ENCODE data around the gene RPS19.
"Not testable (repeated sequence)": the region's sequence is repeated elsewhere in the genome, so short reads cannot be mapped to it uniquely, and the experiment has no call there.

The RPS19 gene

DNA sequence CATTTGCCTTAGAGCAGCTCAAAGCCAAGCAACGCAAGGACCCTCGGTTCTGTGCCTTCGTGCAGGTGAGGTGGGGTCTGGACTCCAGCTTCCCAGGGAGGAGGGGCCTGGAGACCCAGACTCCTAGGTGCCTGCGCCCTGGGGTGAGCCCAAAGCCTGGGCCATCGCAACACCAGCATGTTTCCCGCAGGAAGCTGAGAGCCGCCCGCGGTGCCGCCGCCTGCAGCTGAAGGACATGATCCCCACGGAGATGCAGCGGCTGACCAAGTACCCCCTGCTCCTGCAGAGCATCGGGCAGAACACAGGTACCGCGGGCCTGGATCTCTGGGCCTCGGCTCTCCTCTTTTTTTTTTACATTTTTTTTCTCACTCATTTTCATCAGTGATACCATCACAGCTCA is 42.5 kb downstream of the RPS19 start:
- DNase-seq, result no peak

DNA sequence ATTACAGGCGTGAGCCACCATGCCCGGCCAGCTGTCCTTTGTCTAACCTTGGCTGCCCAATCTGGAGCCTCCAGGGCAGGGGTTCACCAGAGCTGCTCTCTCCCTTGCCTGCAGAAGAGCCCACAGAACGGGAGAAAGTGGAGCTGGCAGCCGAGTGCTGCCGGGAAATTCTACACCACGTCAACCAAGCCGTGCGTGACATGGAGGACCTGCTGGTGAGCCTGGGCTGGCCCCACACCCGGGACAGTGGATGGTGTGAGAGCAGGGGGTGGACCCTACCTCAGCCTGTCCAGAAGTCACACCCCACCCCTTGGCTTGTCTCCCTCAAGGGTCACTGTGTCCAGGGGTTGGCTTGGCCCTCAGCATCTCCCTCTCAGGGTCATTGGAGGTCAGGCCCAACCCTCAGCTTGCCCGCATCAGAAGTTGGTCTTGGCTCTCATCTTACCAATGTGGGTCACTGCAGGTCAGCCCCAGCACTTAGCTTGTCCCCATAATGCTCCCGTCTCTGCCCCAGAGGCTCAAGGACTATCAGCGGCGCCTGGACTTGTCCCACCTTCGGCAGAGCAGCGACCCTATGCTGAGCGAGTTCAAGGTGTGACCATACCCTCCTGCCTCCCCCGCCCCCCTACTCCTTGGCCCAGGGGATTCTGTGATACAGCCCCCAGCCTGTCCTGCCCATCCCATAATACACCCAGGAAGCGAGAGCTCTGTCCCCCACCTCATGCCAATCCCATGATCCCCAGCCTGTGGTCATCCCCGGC is 43.3 kb downstream of the RPS19 start:
- DNase-seq, result peak; percentile 11

DNA sequence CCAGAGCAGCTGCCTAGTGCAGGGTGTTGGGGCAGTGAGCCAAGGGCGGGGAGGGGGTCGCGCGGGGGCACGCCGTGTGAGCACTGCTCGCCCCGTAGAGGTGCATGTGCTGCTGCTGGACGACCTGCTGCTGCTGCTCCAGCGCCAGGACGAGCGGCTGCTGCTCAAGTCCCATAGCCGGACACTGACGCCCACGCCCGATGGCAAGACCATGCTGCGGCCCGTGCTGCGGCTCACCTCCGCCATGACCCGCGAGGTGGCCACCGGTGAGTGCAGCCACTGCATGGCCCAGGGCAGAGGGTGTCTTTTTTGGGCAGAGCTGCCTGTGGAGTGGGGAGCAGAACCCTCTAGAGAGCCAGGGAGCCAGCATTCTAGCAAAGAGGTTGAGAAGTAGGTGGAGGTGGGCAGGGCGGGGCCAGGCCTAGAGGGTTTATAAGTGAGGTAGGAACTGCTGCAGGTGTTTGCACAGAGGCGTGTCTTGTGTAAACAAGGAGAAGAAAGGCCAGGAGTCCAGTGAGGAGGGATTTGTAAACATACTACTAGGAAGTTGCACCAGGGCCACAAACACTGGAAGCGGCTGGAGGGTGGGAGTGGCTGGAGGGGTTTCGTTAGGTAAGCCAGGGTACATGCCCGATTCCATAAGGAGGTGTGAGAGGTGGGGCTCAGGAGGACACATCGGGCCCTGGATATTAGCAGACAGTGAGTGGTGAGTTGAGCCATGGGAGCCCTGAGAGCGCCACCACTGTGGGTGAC is 44.2 kb downstream of the RPS19 start:
- DNase-seq, result peak; percentile 97

DNA sequence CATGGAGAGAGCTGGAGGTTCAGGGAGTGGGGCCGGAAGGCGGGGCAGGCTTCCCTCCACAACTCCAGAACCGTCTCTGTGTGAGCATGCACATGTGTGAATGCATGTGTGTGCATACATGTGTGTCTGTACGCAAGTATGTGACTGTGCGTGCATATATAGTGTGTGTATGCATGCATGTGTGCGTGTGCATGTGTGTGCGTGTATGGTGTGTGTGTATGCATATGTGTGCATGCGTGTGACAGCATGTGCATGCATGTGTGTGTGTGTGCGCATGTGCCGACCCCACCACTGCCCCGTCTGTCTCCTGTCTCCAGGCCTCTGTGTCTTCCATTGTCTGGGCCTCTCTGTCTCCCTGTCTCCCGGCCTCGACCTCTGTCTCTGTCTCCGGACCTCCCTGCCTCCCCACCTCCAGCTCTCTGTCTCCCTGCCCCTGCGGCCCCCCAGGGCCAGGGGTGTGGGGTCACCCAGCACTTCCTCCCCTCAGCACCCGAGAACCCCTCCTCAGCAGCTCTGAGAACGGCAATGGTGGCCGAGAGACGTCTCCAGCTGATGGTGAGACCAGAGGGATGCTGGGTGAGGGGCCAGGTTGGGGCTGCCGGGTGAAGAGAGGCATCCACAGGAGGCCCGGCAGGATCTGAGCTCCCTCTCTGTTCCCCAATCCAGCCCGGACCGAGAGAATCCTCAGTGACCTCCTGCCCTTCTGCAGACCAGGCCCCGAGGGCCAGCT is 45.4 kb downstream of the RPS19 start:
- no peak for DNase-seq

DNA sequence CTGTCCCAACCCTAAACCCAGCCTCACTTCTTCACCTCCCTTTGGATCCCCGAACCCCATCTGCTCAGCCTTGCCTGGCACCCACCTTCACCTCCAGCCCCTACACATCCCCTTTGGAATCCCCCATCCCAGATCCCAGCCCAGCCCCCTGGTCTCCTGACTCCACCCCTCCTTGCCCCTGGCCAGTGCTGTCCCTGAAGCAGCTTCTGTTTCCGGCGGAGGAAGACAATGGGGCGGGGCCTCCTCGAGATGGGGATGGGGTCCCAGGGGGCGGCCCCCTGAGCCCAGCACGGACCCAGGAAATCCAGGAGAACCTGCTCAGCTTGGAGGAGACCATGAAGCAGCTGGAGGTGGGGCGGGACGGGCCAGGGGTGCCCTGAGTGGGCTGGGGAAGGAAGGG is 46.2 kb downstream of the RPS19 start:
- DNase-seq, result no peak

DNA sequence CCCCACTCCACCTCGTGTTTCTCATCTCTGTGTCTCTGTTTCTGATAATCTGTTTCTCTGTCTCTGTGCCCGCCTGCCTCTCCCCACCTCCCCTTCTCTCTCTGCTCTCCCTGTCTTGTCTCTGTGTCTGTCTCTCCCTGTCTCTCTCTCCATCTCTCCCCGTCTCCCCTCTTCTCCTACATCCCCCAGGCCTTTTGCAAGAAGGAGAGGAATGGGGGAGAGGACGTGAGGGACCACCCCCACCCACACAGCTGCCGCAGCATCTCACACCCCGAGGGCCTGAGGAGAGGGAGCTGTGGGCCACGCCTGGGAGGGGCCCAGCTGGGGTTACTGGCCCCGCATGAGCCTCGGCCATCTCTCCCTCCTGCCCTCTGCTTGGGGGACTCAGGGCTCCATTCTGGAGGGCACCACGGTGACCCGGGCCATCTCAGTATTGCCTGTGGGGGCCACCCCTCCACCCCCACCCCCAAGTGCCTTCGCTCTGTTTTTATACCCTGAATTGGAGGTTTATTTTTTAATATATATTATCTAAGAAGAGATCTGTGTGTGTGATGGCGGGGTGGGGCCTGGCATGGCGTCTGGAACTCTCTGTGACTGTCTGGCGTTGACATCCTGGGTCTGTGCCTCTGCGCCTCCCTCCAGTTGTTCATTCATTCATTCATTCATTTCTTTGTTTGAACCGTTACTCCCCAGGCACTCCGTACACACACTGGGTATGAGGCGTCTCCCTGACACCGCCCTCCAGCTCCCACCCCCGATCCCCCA is 47.0 kb downstream of the RPS19 start:
- DNase-seq, result no peak

DNA sequence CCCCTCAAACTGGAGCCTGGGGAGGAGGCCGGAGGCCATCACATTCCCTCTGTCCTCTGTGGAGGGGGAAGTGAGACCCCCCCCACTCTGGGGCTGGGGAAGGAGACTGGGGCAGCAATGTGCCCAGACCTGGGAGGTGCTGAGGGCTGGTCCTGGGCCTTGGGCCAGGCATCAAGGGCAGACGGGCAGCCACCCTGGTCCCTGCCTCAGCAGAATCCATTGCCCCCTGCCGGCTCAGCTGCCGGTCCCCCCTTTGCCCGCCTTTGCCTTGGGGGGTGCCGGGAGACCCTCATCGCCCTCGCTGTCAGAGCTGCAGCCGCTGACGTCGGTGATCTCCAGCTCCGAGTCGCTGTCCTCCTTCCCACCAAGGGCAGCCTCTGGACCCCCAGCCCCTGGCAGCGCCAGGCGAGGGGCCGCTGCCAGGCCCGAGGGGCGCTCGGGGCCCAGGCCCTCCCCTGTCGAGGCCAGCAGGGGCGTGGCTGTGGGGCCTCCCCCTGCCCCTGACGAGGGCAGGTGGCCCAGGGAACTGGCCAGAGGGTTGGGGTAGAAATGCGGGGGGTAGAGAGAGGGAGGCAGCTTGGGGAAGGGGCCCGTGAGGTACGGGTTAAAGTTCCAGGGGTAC is 48.0 kb downstream of the RPS19 start:
- DNase-seq, result no peak

DNA sequence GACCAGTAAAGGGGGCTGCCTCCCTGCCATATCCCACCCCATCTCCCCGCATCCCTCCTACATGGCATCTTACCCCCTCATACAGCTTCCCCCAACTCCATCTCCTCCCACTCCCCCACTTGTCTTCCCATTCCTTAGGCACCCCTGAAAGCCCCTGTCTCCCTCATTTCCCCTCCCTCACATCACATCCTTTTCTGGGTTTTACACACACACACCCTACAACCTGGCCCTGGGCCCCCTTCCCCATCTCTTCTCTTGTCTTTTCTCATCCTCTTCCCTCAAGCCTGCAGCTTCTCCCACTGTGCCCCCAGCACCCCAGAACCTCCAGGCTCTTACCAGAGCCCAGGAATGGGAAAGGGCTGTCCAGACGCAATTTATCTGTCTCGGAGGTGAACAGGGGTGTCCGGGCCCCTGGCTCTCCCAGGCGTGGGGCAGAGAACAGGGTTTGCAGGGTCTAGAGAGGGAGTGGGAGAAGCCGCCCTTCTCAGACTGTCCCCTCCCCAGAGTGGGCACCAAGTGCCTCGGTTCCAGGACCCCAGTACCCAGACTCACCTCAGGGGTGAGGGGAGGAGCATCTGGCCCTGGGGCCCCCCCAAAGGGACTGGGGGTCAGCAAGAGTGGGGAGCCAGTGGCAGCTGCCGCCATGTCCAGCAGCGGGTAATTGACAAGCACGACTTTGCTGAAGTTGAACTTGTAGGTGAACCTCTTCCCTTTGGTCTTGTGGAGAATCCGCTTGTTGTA is 48.8 kb downstream of the RPS19 start:
- no peak for DNase-seq

DNA sequence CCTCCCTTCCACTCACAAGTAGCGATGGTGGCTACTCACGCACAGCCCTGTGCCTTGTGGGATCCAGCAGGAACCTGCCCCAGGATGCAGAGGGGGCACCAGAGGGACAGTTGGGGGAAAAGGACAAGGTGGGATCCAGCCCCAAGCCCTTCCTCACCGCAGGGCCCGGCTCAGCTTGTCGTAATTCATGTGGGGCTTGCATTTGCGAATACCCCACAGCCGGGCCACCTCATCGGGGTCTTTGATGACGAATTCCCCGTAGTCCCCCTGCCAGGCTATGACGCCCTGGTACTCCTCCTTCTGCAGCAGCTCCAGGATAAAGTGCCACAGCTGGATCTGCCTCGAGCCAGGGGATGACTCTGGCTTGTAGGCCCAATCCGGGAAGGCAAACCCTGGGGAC is 49.7 kb downstream of the RPS19 start:
- no peak for DNase-seq

DNA sequence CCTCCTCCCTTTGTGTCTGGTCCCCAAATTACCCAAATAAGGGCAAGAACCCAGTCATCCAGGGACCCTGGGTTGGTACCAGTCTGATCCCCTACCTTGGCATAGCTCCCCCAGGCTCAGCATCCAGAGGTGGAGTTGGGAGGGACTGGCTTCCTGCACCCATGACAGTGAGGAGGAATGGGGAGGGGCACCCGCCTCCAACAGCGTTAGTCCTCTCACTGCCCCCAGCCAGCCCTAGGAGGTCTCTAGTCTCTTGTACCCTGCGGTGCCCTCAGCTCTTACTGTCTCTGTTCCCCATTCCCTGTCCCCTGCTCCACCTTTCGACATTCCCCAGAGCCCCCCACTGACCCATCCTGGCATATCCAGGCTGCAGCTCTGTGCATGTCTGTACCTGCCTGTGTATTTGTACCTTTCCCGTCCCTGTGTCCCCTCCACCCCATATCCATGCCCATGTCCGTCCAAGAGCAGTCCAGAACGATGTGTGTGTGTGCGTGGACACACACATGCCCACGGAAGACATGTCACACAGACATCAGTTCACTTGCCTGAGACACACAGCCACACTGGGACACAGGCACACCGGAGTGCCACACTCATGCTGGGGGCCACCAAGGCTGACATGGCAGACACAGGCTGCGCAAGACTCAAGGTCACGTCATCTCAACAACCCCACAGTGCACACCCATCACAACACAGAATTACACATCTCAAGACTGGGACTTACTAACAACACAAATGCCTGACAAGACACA is 50.4 kb downstream of the RPS19 start:
- no peak for DNase-seq

DNA sequence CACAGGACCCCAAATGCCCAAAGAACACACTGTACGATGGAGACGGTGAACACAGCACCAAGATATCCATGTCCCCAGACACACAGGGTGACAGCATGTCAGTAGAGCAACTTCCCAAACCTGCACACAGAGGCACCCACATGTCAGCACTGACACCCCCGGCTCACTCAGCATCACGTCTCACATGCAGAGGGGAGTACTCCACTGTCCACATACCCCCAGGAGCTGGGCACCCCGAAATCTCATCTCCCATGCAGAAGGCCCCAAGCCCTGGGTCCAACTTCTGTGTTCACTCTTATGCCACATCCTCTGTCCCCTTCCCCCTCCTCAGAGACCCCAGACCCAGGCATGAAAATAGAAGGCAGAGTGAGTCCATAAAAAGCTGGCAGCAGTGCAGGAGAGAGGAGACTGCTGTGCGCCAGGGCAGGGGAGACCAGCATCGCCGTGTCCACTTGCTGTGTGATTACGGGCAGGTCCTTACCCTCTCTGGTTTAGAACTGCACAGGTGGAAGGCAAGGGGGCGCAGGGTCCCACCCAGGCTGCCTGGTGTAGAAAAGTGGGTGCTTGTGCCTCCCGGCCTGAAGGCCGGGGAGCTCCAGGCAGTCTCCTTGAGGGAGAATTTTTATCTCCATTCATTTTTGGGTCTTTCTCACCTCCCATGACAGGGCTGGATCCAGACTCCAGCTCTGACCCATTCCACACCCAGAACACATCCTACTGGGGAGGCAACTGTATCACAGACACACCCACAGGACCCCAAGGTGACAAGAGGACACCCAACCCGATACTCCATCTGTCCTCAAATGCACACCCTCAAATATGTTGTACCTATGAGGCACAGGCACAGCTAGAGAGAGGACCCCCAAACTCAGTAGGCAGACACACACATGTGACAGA is 51.2 kb downstream of the RPS19 start:
- DNase-seq, result no peak

DNA sequence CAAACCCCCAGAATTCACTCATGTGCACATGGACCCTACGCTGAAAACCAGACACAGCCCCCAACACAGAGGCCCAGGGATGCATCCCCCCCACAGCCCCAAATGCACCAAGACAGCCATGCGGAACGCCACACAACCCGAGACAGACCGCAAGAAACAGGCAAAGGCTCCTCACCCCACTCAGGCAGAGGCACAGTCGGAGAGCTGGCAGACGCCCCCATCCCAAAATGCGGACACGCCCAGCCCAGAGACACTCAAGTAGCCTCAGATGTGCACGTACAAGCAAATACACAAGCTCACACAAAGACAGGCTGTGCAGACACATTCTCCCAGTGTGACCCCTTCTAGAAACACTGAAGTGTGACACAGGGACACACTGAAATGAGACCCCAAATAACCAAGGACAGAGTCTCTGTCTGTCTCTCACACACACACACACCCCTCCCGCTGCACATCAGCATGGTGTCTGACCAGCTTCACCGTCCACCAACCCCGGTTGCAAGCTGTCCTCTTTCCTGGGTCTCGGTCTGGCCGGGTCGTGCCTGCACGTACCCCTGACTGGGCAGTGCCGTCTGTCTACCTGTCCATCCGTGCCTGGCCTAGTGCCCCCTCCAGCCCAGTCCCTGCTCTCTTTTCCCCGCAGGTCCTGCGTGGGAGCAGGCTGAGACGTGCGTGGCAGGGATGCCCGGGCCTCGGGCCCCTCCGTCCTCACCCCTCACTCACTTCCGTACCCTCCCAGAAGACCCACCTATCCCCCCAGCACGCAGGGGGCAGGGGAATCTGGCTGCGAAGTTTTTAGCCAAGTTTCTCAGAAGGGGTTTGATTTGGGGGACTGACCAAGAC is 52.1 kb downstream of the RPS19 start:
- no peak for DNase-seq

DNA sequence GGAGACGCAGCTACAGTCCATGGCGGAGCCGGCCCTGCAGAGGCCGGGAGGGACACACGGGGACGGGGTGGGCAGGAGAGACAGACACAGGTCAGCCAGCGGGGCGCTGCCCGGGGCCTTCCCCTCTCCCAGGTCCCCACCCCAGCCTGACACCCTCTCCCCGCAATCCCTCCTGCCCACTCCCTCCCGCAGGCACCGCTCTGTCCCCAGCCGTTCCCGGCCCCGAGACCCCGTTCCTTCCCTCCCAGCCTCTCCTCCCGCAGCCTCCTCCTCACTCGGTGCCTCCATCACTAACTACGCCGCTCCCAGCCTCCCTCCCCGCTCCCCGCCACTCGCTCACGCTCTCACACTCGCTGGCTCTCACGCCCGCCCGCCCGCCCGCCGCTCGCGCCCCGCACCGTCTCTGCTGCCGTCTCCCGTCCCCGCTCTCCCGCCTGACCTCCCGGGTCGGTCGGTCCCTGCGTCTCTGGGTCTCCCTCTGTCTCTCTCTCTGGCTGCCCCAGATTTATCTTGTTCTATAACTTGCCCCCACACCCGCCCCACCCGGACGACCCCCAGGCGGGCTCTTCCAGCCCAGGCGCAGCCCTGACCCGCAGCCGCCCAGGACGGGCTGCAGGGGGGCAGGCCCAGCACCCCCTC is 53.0 kb downstream of the RPS19 start:
- DNase-seq, result no peak

DNA sequence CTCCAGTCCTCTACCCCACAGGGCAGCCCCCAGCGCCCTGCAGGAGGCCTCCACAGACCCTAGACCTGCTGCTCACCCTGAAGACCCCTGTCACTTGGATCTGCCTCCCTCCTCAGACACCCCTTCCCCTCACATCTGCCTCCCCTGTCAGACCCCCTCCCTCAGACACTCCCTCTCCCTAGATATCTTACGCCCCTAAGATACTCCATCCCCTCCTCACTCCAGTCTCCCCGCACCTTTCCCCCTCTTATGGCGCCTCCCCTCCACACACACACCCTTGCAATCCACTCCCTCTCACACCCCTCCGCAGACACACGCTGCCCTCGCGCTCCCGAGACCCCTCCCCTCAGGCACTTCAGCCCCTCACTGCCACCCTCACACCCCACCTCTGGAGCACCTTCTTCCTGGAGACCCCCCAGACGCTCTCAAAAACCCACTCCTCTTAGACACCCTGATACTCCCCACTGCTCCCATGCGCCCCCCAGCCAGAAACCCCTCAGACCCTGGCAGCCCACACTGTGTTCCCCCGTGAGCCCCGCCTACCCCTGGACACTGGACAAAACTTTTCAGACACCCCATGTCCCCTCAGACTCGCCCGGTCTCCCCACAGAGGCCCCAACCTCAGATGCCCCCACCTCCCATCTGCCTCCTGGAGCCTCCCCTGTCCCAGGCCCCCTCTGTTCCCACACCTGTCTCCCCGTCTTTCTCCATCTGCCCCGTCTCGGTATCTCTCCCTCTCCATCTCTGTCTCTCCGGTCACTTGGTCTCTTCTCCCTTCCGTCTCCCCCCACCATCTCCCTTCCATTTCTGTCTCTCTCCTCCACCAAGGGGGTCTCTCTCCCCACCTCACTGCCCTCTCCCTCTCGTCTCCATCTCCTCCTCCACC is 53.7 kb downstream of the RPS19 start:
- no peak for DNase-seq

DNA sequence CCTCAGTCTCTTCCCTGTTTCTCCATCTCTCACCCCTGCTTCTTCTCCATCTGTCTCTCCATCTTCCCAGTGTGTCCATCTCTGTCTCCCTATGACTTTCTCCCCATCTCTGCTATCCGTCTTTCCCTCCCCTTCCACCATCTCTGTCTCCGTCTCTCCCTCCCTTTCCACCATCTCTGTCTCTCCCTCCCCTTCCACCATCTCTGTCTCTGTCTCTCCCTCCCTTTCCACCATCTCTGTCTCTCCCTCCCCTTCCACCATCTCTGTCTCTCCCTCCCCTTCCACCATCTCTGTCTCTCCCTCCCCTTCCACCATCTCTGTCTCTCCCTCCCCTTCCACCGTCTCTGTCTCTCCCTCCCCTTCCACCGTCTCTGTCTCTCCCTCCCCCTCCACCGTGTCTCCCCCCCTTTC is 54.4 kb downstream of the RPS19 start:
- not testable (repeated sequence) for DNase-seq

DNA sequence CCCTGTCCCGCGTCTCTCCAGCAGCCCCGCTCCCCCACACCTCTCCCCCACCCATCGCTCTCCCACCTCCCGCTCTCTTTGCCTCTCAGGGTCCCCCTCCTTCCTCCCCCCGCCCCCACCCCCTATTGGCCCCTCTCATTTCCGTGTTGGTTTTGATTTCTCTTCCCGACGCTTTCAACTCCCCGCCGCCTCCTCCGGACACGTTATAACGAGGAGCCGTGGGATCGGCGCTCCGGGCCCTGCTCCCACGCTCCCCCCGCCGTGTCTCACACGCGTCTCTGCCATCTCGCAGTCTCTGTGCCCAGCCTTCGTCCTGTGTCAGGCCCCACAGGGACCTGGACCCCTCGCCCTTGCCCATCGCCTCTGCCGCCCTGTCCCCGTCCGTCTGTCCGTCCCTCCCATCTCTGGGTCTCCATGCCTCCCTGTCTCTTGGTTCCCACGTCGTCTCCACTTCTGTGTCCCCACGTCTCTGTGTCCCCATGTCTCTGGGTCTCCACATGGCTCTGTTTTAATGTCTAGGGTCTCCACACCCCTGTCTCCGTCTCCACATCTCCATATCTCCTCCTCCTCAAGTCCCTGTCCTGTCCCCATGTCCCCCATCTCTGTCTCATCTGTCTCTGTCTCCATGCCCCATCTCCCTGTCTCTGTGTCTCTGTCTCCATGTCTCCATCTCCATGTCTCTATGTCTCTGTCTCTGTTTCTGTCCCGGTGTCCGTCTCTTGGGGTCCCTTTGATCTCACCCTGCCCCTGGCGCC is 55.1 kb downstream of the RPS19 start:
- no peak for DNase-seq

Data from NCI-H2029 (cell line).